ENCODE measurements around the gene HCRTR2.

The HCRTR2 gene

GRCh38 chr6:55182016-55182650, 7.8 kb downstream of the HCRTR2 start:
- Histone ChIP-seq H3K79me2 (ENCODE audit: control insufficient read depth, low read length) (no peaks in the 10 kb centered on the region), H3K9me2 (replicated peaks; ENCODE audit: control insufficient read depth, low read length) (no peaks in the 10 kb centered on the region), H4K20me1 (ENCODE audit: control insufficient read depth, insufficient read depth, low read depth, low read length) (no peaks in the 10 kb centered on the region), H3K4me1 (ENCODE audit: control insufficient read depth, low read length) (no peaks in the 10 kb centered on the region), H3F3A (ENCODE audit: control insufficient read depth, insufficient read depth) (no peaks in the 10 kb centered on the region), H3K36me3 (ENCODE audit: control insufficient read depth, low read length) (no peaks in the 10 kb centered on the region), H3K27me3 (ENCODE audit: control insufficient read depth, low read length) (no peaks in the 10 kb centered on the region), H3K27ac (ENCODE audit: low read depth, low read length) (no peak overlapping the region), H3K4me2 (ENCODE audit: low read length) (no peak overlapping the region), H3K4me3 (ENCODE audit: low read length) (no peak overlapping the region), H3K9me3 (ENCODE audit: control insufficient read depth, insufficient read depth, low read length) (no peaks in the 10 kb centered on the region)
- TF ChIP-seq CTCF (IDR thresholded peaks at IDR 0.05; ENCODE audit: low read depth, low read length, poor library complexity, severe bottlenecking) = no peak
- no peak for TF ChIP-seq EZH2phosphoT487 (IDR thresholded peaks at IDR 0.05; ENCODE audit: borderline replicate concordance, low read length)

GRCh38 chr6:55184782-55185530, 10.6 kb downstream of the HCRTR2 start:
- H3K4me3 ChIP-seq (ENCODE audit: low read length) = no peak overlapping the region
- no peaks in the 10 kb centered on the region for H3K9me2 ChIP-seq (replicated peaks; ENCODE audit: control insufficient read depth, low read length)
- TF ChIP-seq EZH2phosphoT487 (IDR thresholded peaks at IDR 0.05; ENCODE audit: borderline replicate concordance, low read length) (no peak), CTCF (IDR thresholded peaks at IDR 0.05; ENCODE audit: low read depth, low read length, poor library complexity, severe bottlenecking) (no peak)

DNA sequence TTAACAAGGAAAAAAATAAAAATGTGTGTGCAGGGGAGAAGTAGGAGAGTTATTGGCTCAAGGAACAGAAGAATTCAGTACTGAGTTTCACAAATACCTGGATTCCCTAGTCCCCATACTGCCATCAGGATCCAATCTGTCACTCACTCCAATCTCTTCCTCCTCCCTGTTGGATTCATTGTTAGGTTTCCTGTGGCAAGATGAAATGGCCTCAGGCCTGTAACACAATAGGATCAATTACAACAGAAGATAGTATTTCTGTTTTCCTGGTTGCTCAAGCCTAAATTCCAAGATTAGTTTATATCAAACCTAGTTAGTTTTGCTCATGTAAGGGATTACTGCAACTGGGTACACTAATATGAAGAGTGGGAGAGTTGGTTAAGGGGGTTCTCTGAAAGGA, 24.4 kb downstream of the HCRTR2 start:
- H4K20me1 ChIP-seq (ENCODE audit: control insufficient read depth, insufficient read depth, low read depth, low read length) = no peaks in the 10 kb centered on the region
- no peaks in the 10 kb centered on the region for H3K36me3 ChIP-seq (ENCODE audit: control insufficient read depth, low read length)
- no peaks in the 10 kb centered on the region for H3K9me2 ChIP-seq (replicated peaks; ENCODE audit: control insufficient read depth, low read length)
- no peak overlapping the region for H3K4me2 ChIP-seq (ENCODE audit: low read length)
- H3K27ac ChIP-seq (ENCODE audit: low read depth, low read length) = no peak overlapping the region
- H3K27me3 ChIP-seq (ENCODE audit: control insufficient read depth, low read length) = no peaks in the 10 kb centered on the region
- TF ChIP-seq CTCF (IDR thresholded peaks at IDR 0.05; ENCODE audit: low read depth, low read length, poor library complexity, severe bottlenecking) = no peak
- no peak for TF ChIP-seq EZH2phosphoT487 (IDR thresholded peaks at IDR 0.05; ENCODE audit: borderline replicate concordance, low read length)
- no peaks in the 10 kb centered on the region for H3K4me1 ChIP-seq (ENCODE audit: control insufficient read depth, low read length)
- H3K9me3 ChIP-seq (ENCODE audit: control insufficient read depth, insufficient read depth, low read length) = no peaks in the 10 kb centered on the region
- no peak overlapping the region for H3K4me3 ChIP-seq (ENCODE audit: low read length)
- no peaks in the 10 kb centered on the region for H3K79me2 ChIP-seq (ENCODE audit: control insufficient read depth, low read length)
- no peaks in the 10 kb centered on the region for H3F3A ChIP-seq (ENCODE audit: control insufficient read depth, insufficient read depth)

More at GRCh38 chr6:55184782-55185530, 10.6 kb downstream of the HCRTR2 start:
- H3K27ac ChIP-seq (ENCODE audit: low read depth, low read length) = no peak overlapping the region
- no peaks in the 10 kb centered on the region for H3K36me3 ChIP-seq (ENCODE audit: control insufficient read depth, low read length)
- H3F3A ChIP-seq (ENCODE audit: control insufficient read depth, insufficient read depth) = no peaks in the 10 kb centered on the region
- no peaks in the 10 kb centered on the region for H3K4me1 ChIP-seq (ENCODE audit: control insufficient read depth, low read length)
- no peaks in the 10 kb centered on the region for H3K79me2 ChIP-seq (ENCODE audit: control insufficient read depth, low read length)
- H3K4me2 ChIP-seq (ENCODE audit: low read length) = no peak overlapping the region
- H3K9me3 ChIP-seq (ENCODE audit: control insufficient read depth, insufficient read depth, low read length) = no peaks in the 10 kb centered on the region
- no peaks in the 10 kb centered on the region for H3K27me3 ChIP-seq (ENCODE audit: control insufficient read depth, low read length)
- H4K20me1 ChIP-seq (ENCODE audit: control insufficient read depth, insufficient read depth, low read depth, low read length) = no peaks in the 10 kb centered on the region
